IPS-20b (cell line): Measurements from ENCODE around the gene CTRB2.
"Not testable (repeated sequence)": the region's sequence is repeated elsewhere in the genome, so short reads cannot be mapped to it uniquely, and the experiment has no call there.

Experiments used
- H3K27ac ChIP-seq: one replicate; pipeline ENCODE4 v1.5.1; 2013; ENCODE audit warnings: low read length
- H3K27me3 ChIP-seq: 2 replicates; pipeline ENCODE4 v1.6.1; 2013; ENCODE audit warnings: mild to moderate bottlenecking, low read length, inconsistent platforms; ENCODE audit not compliant: insufficient read depth
- H3K36me3 ChIP-seq: 2 replicates; pipeline ENCODE4 v1.6.1; 2013; ENCODE audit warnings: low read depth, mild to moderate bottlenecking, inconsistent platforms, low read length, moderate library complexity; ENCODE audit not compliant: insufficient read depth
- H3K4me1 ChIP-seq: 2 replicates; pipeline ENCODE4 v1.6.1; 2013; ENCODE audit warnings: mild to moderate bottlenecking, control low read depth, inconsistent platforms, low read length, moderate library complexity; ENCODE audit not compliant: insufficient read depth
- H3K4me3 ChIP-seq: 2 replicates; pipeline ENCODE4 v1.5.1; 2013; ENCODE audit warnings: mild to moderate bottlenecking, low read length, inconsistent platforms
- H3K9ac ChIP-seq: 2 replicates; pipeline ENCODE4 v1.6.1; 2013; ENCODE audit warnings: low read depth, mild to moderate bottlenecking, inconsistent platforms, low read length, moderate library complexity
- H3K9me3 ChIP-seq: 2 replicates; pipeline ENCODE4 v1.6.1; 2013; ENCODE audit warnings: mild to moderate bottlenecking, low read depth, low read length, inconsistent platforms; ENCODE audit not compliant: insufficient read depth

Gene CTRB2

DNA sequence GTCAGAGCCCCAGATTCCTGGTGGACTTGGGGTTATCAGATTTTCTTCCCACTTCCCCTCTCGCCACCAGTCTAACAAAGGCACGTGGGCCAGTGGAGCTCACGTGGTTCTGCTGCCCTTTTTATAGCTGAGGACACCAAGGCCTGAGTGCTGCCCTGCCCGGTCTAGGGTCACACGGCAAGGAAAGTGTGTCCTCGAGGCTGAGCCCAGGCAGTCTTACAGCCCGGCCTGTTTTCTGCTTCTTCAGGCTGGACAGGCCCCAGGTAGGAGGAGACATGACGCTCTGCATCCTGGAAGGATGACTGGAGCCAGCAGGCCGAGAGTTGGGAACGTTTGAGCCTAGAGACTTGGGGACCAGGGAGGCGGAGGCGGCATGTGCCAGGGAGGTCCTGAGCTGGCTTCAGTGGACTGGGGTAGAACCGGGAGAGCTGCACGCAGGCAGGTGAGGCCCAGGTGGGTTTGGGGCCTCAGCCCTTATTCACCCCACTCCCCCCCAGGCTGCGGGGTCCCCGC lies 15.4 kb upstream of the CTRB2 start:
- H3K4me3 ChIP-seq, result no peak overlapping the region
- H3K4me1 ChIP-seq, result no peaks in the 10 kb centered on the region
- no peak overlapping the region for H3K9ac ChIP-seq
- no peaks in the 10 kb centered on the region for H3K27me3 ChIP-seq
- no peaks in the 10 kb centered on the region for H3K36me3 ChIP-seq
- H3K27ac ChIP-seq, result no peak overlapping the region
- H3K9me3 ChIP-seq, result no peaks in the 10 kb centered on the region

GRCh38 chr16:75219838-75220237 lies 12.9 kb upstream of the CTRB2 start:
- H3K4me3 ChIP-seq, result no peak overlapping the region
- no peak overlapping the region for H3K27ac ChIP-seq
- H3K9ac ChIP-seq, result no peak overlapping the region
- no peaks in the 10 kb centered on the region for H3K9me3 ChIP-seq
- no peaks in the 10 kb centered on the region for H3K36me3 ChIP-seq
- no peaks in the 10 kb centered on the region for H3K27me3 ChIP-seq
- no peaks in the 10 kb centered on the region for H3K4me1 ChIP-seq

DNA sequence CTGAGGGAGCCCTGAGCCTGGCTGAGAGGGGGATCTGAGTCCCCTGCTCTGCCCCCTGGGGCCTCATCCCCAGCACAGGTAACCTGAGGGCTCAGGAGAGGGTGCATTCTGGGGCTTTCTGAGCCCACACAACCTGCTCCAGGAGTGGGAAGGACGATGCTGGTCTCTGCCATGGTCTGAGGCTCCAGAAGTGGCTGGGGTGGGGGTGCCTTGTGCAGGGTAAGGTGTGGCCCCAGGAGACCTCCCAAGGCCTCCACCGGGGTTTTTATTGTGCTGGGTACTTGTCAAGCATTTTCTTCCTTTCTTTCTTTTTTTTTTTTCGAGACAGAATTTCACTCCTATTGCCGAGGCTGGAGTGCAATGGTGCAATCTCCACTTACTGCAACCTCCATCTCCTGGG lies 12.1 kb upstream of the CTRB2 start:
- Histone ChIP-seq H3K36me3 (no peaks in the 10 kb centered on the region), H3K9ac (no peak overlapping the region), H3K27ac (no peak overlapping the region), H3K4me3 (no peak overlapping the region), H3K4me1 (no peaks in the 10 kb centered on the region), H3K27me3 (no peaks in the 10 kb centered on the region), H3K9me3 (no peaks in the 10 kb centered on the region)

GRCh38 chr16:75218256-75219076 lies 11.5 kb upstream of the CTRB2 start, which contains the start of gene CTRB1:
TSS of gene CTRB1 (plus strand) at chr16:75218988. CDS start at chr16:75219008, 20 bp downstream.
- Histone ChIP-seq H3K36me3 (no peaks in the 10 kb centered on the region), H3K9me3 (no peaks in the 10 kb centered on the region), H3K27me3 (no peaks in the 10 kb centered on the region), H3K4me3 (no peak within 1 kb of the TSS), H3K4me1 (no peaks in the 10 kb centered on the region), H3K27ac (no peak within 1 kb of the TSS), H3K9ac (no peak within 1 kb of the TSS)

DNA sequence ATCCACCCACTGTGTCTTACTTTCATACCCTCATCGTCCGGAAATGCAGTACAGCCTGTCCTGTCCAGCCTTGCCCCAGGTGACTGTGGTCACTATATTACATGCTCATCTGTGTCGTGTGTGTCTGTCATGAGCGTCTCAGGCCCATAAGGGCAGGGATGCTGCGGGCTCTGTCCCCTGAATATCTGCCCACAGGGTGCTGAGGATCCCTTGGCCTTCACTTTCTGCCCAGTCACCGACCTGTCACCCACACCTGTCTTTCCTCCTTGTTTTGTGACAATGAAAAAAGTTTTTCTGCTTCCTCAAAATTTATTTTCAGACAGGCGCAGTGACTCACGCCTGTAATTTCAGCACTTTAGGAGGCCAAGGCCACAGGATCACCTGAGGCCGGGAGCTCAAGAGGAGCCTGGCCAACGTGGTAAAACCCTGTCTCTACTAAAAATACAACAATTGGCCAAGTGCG lies 10.5 kb upstream of the CTRB2 start:
- H3K9ac ChIP-seq, result no peak overlapping the region
- H3K27me3 ChIP-seq, result no peaks in the 10 kb centered on the region
- H3K4me1 ChIP-seq, result no peaks in the 10 kb centered on the region

DNA sequence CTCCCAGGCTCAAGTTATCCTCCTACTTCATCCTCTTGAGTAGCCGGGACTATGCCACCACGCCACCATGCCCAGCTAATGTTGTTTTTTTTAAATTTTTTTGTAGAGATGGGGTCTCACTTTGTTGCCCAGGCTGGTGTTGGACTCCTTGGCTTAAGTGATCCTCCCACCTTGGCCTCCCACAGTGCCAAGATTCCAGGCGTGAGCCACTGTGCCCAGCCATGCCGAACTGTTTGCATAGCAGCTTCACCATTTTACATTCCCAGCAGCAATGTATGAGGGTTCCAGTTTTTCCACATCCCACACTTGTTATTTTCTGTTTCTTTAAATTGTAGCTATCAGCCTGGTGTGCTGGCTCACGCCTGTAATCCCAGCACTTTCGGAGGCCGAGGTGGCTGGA lies 9.6 kb upstream of the CTRB2 start:
- Histone ChIP-seq H3K4me3 (no peak overlapping the region), H3K4me1 (no peaks in the 10 kb centered on the region)

More for the DNA sequence above, 10.5 kb upstream of the CTRB2 start:
- no peaks in the 10 kb centered on the region for H3K36me3 ChIP-seq
- no peak overlapping the region for H3K4me3 ChIP-seq
- H3K27ac ChIP-seq, result no peak overlapping the region
- no peaks in the 10 kb centered on the region for H3K9me3 ChIP-seq

DNA sequence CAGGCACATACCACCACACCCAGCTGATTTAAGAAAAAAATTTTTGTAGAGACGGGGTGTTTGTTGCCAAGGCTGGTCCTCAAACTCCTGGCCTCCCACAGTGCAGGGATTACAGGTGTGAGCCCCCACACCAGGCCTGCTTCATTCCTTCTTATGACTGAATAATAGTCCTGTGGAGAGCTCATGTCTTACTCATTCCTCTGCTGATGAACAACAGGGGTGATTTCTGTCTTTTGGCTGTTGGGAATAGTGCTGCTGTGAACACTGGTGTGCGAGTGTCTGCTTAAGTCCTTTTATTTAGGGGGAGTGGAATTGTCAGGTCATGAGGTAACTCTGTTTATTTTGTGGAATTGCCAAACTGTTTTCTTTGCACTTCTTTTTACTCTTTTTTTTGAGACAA lies 9.2 kb upstream of the CTRB2 start:
- Histone ChIP-seq H3K27ac (no peak overlapping the region), H3K4me1 (no peaks in the 10 kb centered on the region), H3K27me3 (no peaks in the 10 kb centered on the region), H3K4me3 (no peak overlapping the region), H3K9me3 (no peaks in the 10 kb centered on the region), H3K9ac (no peak overlapping the region), H3K36me3 (no peaks in the 10 kb centered on the region)

More for the DNA sequence above, 9.6 kb upstream of the CTRB2 start:
- no peaks in the 10 kb centered on the region for H3K9me3 ChIP-seq
- no peak overlapping the region for H3K27ac ChIP-seq
- H3K36me3 ChIP-seq, result no peaks in the 10 kb centered on the region
- no peaks in the 10 kb centered on the region for H3K27me3 ChIP-seq
- H3K9ac ChIP-seq, result no peak overlapping the region

DNA sequence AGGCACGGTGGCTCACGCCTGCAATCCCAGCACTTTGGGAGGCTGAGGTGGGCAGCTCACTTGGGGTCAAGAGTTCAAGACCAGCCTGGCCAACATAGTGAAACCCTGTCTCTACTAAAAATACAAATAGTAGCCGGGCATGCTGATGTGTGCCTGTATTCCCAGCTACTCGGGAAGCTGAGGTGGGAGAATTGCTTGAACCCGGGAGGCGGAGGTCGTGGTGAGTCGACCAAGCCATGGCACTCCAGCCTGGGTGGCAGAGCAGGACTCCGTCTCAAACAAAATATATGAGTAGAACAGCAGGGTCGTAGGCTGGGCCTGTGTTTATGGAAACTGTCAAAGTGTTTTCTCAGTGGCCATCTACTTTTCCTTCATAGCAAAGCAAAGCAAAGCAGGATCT lies 4.3 kb upstream of the CTRB2 start:
- not testable (repeated sequence) for H3K27me3 ChIP-seq, H3K4me1 ChIP-seq, H3K9me3 ChIP-seq, H3K36me3 ChIP-seq, H3K27ac ChIP-seq, H3K9ac ChIP-seq, H3K4me3 ChIP-seq

DNA sequence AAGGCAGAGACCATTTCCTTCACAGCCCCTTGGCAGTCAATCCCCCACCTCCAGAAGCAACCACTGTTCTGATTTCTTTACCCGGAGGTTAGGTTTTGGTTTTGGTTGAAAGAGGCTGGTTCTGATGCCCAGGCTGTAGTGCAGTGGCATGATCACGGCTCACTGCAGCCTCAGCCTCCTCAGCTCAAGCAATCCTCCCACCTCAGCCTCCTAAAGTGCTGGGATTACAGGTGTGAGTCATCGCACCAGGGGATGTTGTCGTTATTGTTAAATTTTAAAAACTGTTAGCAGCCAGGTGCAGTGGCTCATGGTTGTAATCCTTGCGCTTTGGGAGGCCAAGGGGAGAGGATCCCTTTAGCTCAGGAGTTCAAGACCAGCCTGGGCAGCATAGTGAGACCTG lies 3.0 kb upstream of the CTRB2 start:
- H3K36me3 ChIP-seq, result no peaks in the 10 kb centered on the region
- H3K9me3 ChIP-seq, result no peaks in the 10 kb centered on the region
- no peaks in the 10 kb centered on the region for H3K27me3 ChIP-seq
- H3K4me1 ChIP-seq, result no peaks in the 10 kb centered on the region
- no peak overlapping the region for H3K9ac ChIP-seq
- H3K27ac ChIP-seq, result no peak overlapping the region
- H3K4me3 ChIP-seq, result no peak overlapping the region

- H3K27ac ChIP-seq, H3K4me3 ChIP-seq, H3K4me1 ChIP-seq, H3K36me3 ChIP-seq, H3K27me3 ChIP-seq, H3K9ac ChIP-seq, H3K9me3 ChIP-seq: not testable (repeated sequence)
Observed at GRCh38 chr16:75209514-75209913, 2.6 kb upstream of the CTRB2 start.

DNA sequence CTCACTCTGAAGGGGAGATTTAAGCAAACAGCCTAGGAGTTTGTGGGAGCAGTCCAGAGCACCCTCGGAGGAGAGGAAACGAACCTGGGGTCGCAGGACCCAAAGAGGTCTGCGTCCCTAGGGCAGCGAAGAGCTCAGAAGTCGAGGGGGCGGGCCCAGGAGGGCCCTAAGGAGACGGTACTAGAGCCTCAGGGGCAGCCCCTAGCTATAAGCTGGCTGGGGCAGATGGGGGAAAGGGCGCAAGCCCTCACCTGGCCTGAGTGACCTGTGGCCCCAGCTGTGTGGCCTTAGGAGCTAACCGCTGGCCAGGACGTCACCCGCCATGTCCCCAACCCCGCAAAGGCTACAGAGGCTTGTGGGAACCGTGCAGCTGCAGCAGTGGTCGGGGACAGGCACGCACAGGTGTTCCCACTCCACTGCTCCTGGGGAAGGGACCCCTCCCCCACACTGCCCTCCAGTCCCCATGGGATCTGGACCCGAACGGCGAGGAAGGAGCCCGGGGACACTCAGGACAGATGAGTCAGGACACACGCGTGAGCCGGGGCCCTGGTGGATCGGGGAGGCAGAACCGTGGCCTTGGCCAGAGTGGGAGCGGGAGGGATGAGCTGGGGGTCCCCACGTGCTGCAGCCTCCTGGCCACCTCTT lies 2.0 kb upstream of the CTRB2 start:
- Histone ChIP-seq H3K9me3 (no peaks in the 10 kb centered on the region), H3K9ac (no peak overlapping the region), H3K27me3 (no peaks in the 10 kb centered on the region), H3K4me1 (no peaks in the 10 kb centered on the region), H3K4me3 (no peak overlapping the region), H3K27ac (no peak overlapping the region), H3K36me3 (no peaks in the 10 kb centered on the region)
